ENCODE data around the gene ANO6.
"Not testable (repeated sequence)": the region's sequence is repeated elsewhere in the genome, so short reads cannot be mapped to it uniquely, and the experiment has no call there.

The ANO6 gene

DNA sequence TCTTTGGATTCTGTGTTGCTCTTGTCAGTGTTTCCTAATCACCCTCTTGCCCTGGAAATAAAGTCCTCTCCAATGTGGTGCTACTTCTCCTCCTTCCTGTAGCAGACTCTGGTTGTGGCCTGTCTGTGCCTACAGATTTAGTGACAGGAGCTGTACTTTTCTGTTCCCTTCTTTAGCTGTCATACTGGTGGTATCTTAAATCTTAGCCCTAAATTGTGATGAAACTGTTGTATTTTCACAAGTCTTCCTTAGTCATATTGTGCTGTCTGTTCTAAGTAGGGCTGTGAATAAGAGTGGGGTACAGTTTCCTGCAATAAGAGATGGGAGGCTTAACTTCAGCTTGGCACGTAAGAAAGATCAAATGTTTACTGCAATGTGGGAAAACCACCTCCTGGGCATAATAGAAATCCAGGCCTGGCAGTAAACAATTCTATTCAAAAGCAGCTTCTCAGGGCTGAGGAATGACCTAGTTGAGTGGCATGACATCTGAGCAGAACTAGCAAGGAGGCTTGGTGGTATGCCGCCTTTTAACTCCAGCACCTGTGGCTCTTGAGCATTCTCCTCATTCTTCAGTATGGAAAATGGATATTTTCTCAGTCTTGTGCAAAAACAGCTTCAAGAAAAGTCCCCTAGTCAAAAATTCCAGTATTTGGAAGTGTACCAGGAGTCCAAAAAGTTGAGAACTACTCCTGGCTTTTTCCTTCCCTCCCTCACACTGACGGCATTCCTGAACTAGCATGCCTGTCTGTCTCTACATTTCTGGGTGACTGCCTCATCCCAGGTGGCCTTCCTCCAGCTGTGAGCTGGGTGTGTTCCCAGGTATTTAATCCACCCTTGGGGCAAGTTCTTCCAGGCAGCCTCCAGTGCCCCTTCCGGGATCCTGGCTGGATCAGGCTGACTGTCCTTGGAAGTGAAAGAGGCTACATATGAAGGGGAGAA is 19.5 kb downstream of the ANO6 start:
- no peak for DNase-seq (ENCODE audit: low read depth, low spot score)

DNA sequence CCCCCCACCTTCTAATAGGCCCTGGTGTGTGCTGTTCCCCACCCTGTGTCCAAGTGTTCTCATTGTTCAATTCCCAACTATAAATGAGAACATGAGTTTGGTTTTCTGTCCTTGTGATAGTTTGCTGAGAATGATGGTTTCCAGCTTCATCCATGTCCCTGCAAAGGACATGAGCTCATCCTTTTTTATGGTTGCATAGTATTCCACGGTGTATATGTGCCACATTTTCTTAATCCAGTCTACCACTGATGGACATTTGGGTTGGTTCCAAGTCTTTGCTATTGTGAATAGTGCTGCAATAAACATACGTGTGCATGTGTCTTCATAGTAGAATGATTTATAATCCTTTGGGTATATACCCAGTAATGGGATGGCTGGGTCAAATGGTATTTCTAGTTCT is 20.5 kb downstream of the ANO6 start:
- not testable (repeated sequence) for DNase-seq (ENCODE audit: low read depth, low spot score)

DNA sequence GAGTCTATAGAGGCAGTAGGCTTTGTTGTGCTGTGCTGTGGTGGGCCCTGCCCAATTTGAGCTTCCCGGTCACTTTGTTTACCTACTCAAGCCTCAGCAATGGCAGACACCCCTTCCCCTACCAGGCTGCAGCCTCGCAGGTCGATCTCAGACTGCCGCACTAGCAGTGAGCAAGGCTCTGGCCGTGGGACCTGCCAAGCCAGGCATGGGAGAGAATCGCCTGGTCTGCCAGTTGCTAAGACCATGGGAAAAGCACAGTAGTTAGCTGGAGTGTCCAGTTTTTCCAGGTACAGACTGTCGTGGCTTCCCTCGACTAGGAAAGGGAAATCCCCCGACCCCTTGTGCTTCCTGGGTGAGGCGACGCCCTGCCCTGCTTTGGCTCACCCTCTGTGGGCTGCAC is 26.3 kb downstream of the ANO6 start:
- DNase-seq (ENCODE audit: low read depth, low spot score): no peak

DNA sequence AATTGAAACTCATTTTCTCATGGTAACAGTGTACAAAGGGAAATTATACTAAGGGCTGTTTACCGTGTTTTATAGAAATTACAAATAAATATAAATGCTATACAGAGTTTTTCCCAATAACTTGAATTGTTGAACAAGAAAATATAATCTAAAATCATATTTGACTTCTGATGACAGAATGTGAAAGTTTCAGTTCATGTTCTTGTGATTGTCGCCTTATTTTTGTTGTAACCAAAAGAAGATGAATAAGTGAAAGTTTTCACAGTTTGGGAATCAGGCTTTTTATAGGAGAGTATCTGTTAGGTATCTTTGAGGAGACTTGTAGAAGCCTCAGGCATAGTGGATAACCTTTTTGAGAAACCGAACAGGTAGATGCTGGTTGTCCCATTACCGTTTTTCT is 28.1 kb downstream of the ANO6 start:
- no peak for DNase-seq (ENCODE audit: low read depth, low spot score)

DNA sequence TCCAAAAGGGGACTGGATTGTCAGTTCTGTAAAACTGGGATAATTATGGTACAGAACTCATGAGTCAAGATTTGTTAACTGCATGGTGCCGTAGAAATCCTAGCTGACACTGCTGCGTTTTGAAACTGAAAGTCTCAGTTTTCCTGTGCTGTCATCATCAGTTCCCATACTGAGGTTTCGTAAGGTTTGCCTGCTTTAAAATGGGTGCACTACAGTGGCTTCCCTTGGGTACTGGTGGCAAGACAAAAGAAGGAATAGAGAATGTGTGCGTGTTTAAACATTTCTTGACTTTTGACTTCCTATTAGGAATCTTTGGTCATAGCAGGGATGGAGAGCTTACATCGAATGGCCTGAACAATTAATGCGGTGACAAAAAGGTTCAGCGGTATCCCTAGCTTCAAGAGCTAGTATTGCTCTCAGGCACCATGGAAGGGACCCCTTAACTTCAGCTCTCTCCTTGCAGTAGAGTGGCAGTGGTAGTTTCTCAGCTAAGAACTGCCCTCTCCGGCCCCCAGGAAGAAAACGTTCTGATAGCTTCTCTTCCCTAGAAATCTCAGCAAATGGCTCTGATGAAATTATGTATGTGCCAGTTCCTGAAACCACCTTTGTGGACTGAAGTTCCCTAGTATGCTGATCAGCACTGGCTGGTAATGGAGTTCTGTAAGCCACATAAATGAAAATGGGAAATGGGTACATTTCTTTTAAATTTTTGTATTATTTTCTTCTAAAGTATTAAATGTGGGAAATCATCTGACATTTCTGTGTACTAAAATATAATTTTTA is 28.9 kb downstream of the ANO6 start:
- no peak for DNase-seq (ENCODE audit: low read depth, low spot score)

DNA sequence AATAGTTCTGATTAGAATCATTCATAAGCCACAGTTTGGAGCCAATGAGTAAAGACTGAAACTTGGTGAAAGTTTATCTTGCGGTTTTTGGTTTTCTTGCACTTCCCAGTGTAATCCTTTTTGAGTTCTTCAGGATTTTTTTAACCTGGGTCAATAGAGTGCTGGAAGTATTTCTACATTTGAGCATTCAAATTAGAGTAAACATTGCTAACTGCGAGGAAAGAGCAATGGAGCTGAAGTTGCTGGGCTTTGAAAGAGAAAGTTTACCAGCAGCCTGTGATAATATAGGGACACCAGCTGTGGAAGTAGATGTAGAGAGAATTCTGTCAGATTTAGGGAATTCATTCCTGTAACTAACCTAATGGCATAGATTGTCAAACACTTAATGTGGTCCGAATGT is 30.3 kb downstream of the ANO6 start:
- no peak for DNase-seq (ENCODE audit: low read depth, low spot score)

DNA sequence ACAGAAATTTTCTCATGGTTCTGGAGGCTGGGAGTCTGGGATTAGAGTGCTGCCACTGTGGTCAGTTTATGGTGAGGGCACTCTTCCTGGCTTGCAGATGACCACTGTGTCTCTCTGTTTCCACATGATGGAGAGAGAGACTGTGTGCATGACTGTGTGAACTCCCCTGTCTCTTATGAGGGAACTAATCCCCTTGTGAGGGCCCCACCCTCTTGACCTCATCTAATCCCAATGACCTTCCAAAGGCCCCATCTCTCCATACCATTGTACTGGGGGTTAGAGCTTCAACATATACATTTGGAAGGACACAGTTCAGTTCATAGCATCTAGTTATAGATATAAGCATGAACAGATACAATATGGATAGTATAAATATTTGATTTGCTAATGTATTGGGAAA is 31.7 kb downstream of the ANO6 start:
- no peak for DNase-seq (ENCODE audit: low read depth, low spot score)

DNA sequence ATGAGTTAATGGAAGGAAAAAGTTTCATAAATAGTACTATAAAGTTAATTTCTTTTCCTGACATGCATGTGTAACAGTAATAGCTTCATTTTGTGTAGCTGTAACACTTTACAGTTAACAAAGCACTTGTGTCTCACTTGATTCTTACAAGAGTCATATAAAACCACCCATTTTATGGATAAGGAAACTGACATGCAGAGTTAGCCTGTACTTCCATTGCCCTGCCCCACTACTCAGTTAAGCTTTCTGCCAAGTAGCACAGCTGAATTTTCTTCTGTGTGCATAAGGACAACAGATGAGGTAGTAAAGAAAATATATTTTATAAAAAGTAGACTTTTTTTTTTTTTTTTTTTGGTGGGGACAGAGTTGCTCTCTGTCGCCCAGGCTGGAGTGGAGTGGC is 32.2 kb downstream of the ANO6 start:
- DNase-seq (ENCODE audit: low read depth, low spot score): no peak

DNA sequence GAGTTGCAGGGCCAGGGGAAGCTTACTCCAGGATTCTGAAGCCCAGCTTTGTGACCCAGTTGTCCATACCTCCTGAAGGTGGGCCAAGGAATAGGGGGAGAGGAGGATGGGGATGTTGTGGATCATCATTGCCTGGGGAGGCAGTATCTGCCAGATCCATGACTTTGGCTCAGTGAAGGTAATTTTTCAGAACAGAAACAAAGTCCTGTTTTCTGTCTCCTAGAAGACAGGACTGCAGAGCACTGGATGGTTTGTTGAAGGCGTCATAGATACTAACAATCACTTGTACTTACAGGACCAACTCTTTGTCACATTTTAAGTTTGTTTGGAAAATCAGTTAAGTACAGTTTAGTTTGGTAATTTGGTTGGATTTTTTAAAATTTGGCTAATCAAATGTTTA is 38.4 kb downstream of the ANO6 start:
- DNase-seq (ENCODE audit: low read depth, low spot score): no peak

DNA sequence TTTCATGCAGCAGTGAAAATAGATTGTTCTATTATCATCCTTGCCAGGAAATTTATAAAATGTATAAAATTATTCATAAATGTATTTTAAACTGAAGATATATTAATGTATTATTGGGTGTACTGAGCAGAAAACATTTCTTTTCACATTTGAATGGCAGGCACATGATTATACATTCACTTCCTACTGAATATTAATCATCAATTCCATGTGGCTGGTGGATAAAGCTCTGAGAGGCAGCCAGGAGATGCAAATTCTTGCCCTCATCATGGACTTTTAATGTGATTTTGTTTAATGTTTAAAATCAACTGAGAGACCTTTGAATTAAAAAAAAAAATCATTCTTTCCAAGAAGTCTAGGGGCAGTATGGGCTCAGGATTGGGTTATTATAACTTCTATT is 40.8 kb downstream of the ANO6 start:
- no peak for DNase-seq (ENCODE audit: low read depth, low spot score)

DNA sequence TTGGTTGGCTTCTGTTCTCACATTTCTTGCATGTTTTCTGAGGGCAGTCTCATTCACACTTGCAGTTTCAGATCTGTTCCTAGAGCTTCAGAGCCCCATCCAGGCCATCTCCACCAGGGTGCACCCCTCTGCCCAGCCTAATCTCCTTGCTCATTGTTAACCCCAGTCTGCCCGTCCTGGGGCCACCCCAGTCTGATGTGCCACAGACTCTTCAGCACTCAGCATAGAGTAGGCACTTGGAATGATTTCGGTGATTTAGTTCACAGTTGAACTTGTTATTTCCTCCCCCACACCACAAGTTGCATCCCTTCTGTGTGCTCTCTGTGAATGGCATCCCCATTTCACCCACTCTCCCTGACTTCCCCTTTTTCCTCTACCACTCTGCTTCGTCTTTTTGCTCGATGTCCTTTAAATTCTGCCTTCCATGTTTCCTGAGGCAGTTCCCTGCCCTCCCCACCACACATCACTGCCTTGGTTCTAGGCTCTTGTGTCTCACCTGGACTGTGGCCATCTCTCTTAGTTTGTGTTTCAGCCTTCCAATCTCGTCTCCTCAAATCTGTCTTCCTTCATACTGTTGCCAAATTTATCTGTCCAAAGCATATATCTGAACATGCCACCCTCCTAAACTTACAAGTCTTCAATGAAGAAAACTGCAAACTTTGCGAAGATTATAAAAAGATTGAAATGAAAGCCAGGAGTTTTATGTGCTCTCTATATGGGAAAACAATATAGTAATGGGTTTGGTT is 41.5 kb downstream of the ANO6 start:
- no peak for DNase-seq (ENCODE audit: low read depth, low spot score)

DNA sequence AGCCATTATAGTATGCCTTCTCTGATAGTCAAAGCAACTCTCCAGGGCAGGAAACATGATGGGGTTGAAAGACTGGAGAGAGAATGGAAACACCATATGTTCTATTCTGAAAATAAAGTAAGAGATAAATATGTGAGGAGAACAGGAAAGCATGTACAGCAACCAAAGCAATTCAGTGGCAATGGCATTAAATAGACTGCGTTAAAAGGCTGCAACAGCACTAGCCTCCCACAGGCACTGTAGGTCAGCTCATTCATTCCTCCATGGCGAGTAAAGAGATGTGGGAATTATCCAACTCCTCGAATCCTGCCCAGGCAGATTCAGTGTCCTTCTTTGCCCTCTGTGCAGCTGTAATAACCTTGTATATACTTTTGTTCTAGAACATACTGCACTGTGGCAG is 43.8 kb downstream of the ANO6 start:
- DNase-seq (ENCODE audit: low read depth, low spot score): no peak

DNA sequence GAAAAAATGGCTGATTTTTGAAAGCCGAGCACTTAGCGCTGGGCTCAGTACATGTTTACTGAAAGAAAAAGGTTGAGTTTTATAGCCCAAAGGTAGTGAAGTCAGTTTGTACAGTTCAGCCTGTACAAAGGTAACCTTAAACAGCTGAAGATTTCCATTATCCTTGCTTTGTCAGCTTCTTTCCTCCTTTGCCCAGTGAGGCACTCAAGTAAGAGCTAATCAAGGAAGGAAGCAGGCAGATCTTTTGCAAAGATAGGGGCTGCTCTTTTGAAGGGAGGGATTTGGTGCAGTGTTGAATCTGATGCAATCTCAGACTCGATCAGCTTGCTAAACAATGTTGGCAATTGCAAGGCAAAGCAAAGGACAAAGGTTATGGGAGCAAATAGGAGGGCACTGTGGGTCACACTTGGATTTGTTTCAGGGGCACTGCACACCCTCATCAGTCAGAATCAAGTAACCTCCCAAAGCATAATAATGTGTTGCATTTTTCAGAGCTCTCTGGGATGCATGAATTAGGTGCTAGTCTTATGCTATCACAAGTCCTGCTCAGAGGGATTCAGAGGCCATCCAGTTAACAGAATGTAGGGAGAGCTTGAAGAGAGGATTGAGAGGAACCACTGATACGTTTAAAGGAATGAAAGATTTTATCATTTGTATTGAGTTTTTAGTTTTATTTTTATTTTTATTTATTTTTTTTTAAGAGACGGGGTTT is 44.4 kb downstream of the ANO6 start:
- DNase-seq (ENCODE audit: low read depth, low spot score): no peak

DNA sequence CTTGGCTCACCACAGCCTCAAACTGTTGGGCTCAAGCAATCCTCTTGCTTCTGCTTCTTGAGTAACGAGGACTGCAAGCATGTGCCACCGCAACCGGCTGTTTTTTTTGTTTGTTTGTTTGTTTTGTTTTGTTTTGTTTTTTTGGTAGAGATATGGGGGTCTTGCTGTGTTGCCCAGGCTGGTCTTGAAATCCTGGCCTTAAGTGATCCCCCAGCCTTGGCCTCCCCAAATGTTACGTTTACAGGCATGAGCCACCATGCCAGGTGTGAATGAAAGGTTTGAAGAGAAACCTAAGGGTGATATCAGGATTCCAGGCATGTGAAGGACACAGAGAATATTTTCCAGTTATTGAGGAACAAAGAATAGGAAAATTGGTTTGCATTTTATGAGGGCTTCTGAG is 45.0 kb downstream of the ANO6 start:
- DNase-seq (ENCODE audit: low read depth, low spot score): no peak

DNA sequence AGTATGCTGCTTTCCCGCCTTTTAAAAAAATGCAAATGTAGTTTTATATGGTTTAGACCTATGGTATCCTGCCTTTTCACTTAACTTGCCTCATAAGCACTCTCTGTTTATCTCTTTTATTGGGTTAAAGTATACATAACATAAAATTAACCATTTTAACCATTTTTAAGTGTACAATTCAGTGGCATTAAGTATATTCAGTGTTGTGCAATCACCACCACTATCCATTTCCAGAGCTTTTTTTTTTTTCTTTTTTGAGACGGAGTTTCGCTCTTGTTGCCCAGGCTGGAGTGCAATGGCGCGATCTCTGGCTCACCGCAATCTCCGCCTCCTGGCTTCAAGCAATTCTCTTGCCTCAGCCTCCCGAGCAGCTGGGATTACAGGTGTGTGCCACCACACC is 46.3 kb downstream of the ANO6 start:
- not testable (repeated sequence) for DNase-seq (ENCODE audit: low read depth, low spot score)

DNA sequence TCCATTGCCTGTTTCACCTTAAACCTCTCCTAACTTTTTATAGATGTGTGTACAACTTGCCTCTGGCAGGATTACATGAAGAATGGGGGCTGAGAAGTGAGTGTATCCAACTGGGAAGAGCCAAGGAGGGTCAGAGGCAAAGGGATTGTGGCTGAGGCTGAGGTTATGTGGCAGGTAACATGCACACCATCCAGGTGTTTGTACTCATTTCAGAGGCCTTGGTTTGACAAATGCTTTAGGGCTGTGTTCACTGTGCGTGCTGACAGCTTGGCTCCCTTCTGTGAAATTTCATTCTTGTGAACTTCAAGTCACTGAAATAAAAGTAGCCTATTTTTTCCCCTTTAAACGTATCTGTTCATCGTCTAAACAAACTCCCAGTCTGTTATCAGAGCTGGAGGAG is 47.7 kb downstream of the ANO6 start:
- DNase-seq (ENCODE audit: low read depth, low spot score): no peak

DNA sequence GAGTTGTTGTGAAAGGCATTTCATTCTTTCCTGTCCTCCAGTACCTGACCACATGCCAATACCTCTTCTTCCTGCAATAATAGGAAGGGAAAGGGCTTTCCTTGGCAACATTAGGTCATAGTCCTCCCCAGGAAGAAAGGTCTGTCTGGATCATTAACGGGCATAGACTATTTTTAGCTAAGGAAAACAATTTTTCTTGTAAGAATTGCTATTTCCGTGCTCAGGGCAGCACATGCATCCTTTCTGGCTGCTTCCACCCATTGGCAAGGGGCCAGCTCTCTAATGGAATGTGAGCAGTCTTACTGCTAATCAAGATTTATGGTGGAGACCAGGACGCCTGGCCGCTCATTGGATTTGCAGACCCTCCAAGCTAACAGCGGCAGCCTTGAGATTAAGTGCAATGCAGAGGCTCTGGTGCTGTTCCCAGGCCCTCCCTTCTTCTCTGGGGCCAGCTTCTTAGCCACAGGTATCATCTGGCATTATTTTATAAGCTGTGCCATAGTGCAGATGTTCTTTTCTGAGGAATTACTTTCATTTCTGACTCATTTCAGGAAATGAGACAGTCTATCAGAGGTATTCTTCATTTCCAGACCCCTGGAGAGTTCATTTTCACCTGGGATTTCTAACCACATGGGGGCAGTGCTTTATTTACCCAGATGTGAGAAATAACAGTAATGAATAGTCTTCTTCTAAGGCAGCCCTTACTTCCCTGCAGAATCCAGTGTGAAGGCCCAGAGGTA is 52.9 kb downstream of the ANO6 start:
- DNase-seq (ENCODE audit: low read depth, low spot score): no peak

DNA sequence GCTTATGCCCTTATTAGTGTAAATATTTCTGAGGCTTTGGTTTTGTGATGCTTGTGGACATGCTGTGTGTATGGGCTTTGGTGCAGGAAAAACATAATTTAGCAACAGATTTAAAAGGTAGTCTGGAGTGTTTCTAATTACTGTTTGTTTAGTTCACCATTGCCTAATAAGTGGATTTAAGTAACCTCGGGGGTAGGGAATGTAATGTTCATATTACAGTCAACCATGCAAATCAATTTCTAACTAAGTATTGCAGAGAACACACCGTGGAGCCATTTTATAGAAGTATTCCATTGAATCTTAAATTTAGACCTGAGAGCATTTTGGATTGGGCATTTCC is 53.5 kb downstream of the ANO6 start:
- no peak for DNase-seq (ENCODE audit: low read depth, low spot score)

DNA sequence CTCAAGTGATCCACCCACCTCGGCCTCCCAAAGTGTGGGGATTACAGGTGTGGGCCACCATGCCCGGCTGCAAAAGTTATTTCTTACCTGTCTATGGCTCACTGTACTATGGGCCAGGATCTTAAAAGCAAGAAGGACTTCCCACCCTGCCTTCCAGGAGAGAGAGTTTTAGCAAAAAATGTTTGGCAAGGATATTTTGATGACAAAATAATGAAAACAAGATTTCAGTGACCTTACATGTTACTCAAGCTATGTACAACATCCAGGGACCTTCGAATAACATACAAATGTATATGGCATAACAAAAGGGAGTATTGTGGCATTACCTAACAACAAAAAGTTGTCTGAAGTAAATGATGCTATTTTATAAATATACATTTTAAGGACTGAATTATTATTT is 55.1 kb downstream of the ANO6 start:
- DNase-seq (ENCODE audit: low read depth, low spot score): no peak

DNA sequence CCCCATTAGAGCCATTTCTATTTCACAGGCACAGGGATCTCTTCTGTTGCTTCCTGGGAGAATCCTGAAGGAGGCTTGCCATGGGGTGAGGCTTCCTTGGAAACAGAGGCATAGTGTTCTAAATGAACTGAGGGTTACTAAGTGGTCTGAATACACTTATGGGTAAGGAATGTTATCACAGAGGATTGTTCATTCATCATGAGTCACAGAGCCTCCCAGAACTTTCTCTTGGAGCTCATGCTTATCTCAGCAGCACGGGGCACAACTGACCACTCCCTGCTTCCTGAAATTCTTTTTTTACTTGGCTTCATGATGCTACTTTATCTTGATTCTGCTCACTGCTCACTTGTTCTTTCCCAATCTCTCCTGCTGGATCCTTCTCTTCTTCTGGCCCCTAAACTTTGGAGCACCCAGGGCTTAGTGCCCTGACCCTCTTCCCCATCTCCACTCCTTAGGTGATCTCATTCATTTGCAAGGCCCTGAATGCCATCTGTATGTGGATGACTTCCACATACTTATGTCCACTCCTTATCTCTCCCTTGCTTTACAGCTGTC is 57.9 kb downstream of the ANO6 start:
- no peak for DNase-seq (ENCODE audit: low read depth, low spot score)

All from activated naive CD8-positive, alpha-beta T cell treated with anti-CD3 and anti-CD28 coated beads, Interleukin-2, amount 50 U/mL, for 16 hours (primary cell).